HAP-1 (cell line): Measurements from ENCODE around the gene SLC22A31.

Experiments
- DNase-seq, 2 experiments: peaks; one replicate each; pipeline ENCODE4 v3.0.0-alpha.2; 2016 to 2020; ENCODE audit warnings: low spot score in 2 of 2
- H3K27me3 ChIP-seq: fragments of 250-450 bp; sonication (Bioruptor Pico); 2 replicates; pipeline ENCODE4 v1.5.1; 2020; ENCODE audit warnings: low read depth, mild to moderate bottlenecking, moderate library complexity
- H3K36me3 ChIP-seq: fragments of 250-450 bp; sonication (Bioruptor Pico); replicated peaks from 2 replicates; pipeline ENCODE4 v1.5.1; 2020; ENCODE audit warnings: mild to moderate bottlenecking
- H3K4me1 ChIP-seq: fragments of 250-450 bp; sonication (Bioruptor Pico); 2 replicates; pipeline ENCODE4 v1.5.1; 2020; ENCODE audit warnings: mild to moderate bottlenecking
- H3K4me3 ChIP-seq: fragments of 250-450 bp; sonication (Bioruptor Pico); 2 replicates; pipeline ENCODE4 v1.5.1; 2020; ENCODE audit warnings: mild to moderate bottlenecking, moderate library complexity
- H3K9me3 ChIP-seq: fragments of 250-450 bp; sonication (Bioruptor Pico); 2 replicates; pipeline ENCODE4 v1.5.1; 2020; ENCODE audit warnings: mild to moderate bottlenecking, moderate library complexity
- in situ Hi-C: fragments of 300-500 bp; cut with MboI; formaldehyde crosslinking; loops from 3 replicates; pipeline ENCODE4 v1.14.3; 2020; ENCODE audit warnings: low sequenced_read_pairs, inconsistent platforms, mixed read lengths

The SLC22A31 gene

GRCh38 chr16:89232107-89232506, 31.8 kb upstream of the SLC22A31 start:
- H3K36me3 ChIP-seq = peaks cover 18% of the 10 kb centered on the region

GRCh38 chr16:89230255-89230654, 29.9 kb upstream of the SLC22A31 start:
- Histone ChIP-seq H3K36me3 (peaks cover 34% of the 10 kb centered on the region), H3K4me3 (no peak overlapping the region), H3K9me3 (peaks cover 17% of the 10 kb centered on the region), H3K4me1 (no peaks in the 10 kb centered on the region), H3K27me3 (no peaks in the 10 kb centered on the region)
- in situ Hi-C loops = no loop called here
- no peak for DNase-seq

More at GRCh38 chr16:89232107-89232506, 31.8 kb upstream of the SLC22A31 start:
- Histone ChIP-seq H3K27me3 (no peaks in the 10 kb centered on the region), H3K4me3 (no peak overlapping the region), H3K9me3 (peaks cover 10% of the 10 kb centered on the region), H3K4me1 (no peaks in the 10 kb centered on the region)
- in situ Hi-C loops = no loop called here
- DNase-seq = no peak

GRCh38 chr16:89224665-89225064, 24.3 kb upstream of the SLC22A31 start:
- no peaks in the 10 kb centered on the region for H3K4me1 ChIP-seq
- no peak for DNase-seq
- H3K27me3 ChIP-seq = no peaks in the 10 kb centered on the region
- H3K9me3 ChIP-seq = peaks cover 17% of the 10 kb centered on the region
- no peak overlapping the region for H3K4me3 ChIP-seq
- H3K36me3 ChIP-seq = peaks cover 41% of the 10 kb centered on the region
- in situ Hi-C loops = no loop called here

GRCh38 chr16:89222931-89223330, 22.6 kb upstream of the SLC22A31 start:
- no peak for DNase-seq
- Histone ChIP-seq H3K9me3 (peaks cover 15% of the 10 kb centered on the region), H3K4me1 (peaks cover 3% of the 10 kb centered on the region; the same call in 1 of the 2 replicates), H3K36me3 (peaks cover 35% of the 10 kb centered on the region), H3K4me3 (no peak overlapping the region), H3K27me3 (no peaks in the 10 kb centered on the region)
- in situ Hi-C loops = no loop called here

GRCh38 chr16:89221604-89222003, 21.3 kb upstream of the SLC22A31 start:
- DNase-seq = no peak
- H3K36me3 ChIP-seq = peaks cover 21% of the 10 kb centered on the region
- in situ Hi-C loops = no loop called here
- H3K27me3 ChIP-seq = no peaks in the 10 kb centered on the region
- peaks cover 2% of the 10 kb centered on the region; the same call in 1 of the 2 replicates for H3K9me3 ChIP-seq
- H3K4me1 ChIP-seq = peaks cover 8% of the 10 kb centered on the region
- no peak overlapping the region for H3K4me3 ChIP-seq

- DNase-seq = no peak
- no peaks in the 10 kb centered on the region for H3K27me3 ChIP-seq
- in situ Hi-C loops = loop anchor here (10.0 kb wide), 1 partner anchor 405 kb away; the partner anchor contains the start of gene APRT
- no peak overlapping the region for H3K4me3 ChIP-seq
- peaks cover 11% of the 10 kb centered on the region for H3K4me1 ChIP-seq
- no peaks in the 10 kb centered on the region for H3K9me3 ChIP-seq
- H3K36me3 ChIP-seq = peaks cover 9% of the 10 kb centered on the region
Observed at GRCh38 chr16:89219365-89219764, 19.0 kb upstream of the SLC22A31 start.

GRCh38 chr16:89217388-89218191, 17.3 kb upstream of the SLC22A31 start, which contains the start of gene ZNF778:
ZNF778 (plus strand) TSS chr16:89217703; CDS start chr16:89221128, 3,425 bp downstream.
- in situ Hi-C loops = loop anchor here (10.0 kb wide), 1 partner anchor 403 kb away; the partner anchor contains the start of gene APRT
- Histone ChIP-seq H3K27me3 (no peaks in the 10 kb centered on the region), H3K4me1 (peaks cover 11% of the 10 kb centered on the region), H3K4me3 (peak within 1 kb of the TSS; percentile 76), H3K36me3 (no peaks in the 10 kb centered on the region; the same call in none of the 2 replicates), H3K9me3 (no peaks in the 10 kb centered on the region)
- peak; percentile 69 to 84 for DNase-seq

- Histone ChIP-seq H3K36me3 (no peaks in the 10 kb centered on the region; the same call in 1 of the 2 replicates), H3K27me3 (no peaks in the 10 kb centered on the region), H3K4me3 (peak overlapping the region; percentile 76), H3K9me3 (no peaks in the 10 kb centered on the region), H3K4me1 (peaks cover 11% of the 10 kb centered on the region)
- no peak for DNase-seq
- in situ Hi-C loops = loop anchor here (10.0 kb wide), 1 partner anchor 402 kb away; the partner anchor contains the start of gene APRT
Observed at GRCh38 chr16:89217138-89217387, 16.7 kb upstream of the SLC22A31 start.

GRCh38 chr16:89216315-89217137, 16.2 kb upstream of the SLC22A31 start:
- Histone ChIP-seq H3K36me3 (no peaks in the 10 kb centered on the region), H3K9me3 (no peaks in the 10 kb centered on the region), H3K27me3 (no peaks in the 10 kb centered on the region), H3K4me3 (peak overlapping the region; percentile 76), H3K4me1 (peaks cover 11% of the 10 kb centered on the region)
- in situ Hi-C loops = loop anchor here (10.0 kb wide), 1 partner anchor 402 kb away; the partner anchor contains the start of gene APRT
- DNase-seq = peak; percentile 70 to 82

- H3K4me1 ChIP-seq = 0 out of 2 replicates have a peak, but pooled peaks cover 3% of the 10 kb centered on the region
- no peak overlapping the region for H3K4me3 ChIP-seq
- H3K9me3 ChIP-seq = no peaks in the 10 kb centered on the region
- no peaks in the 10 kb centered on the region for H3K36me3 ChIP-seq
- in situ Hi-C loops = loop anchor here (10.0 kb wide), 1 partner anchor 396 kb away; the partner anchor contains the start of gene APRT
- peaks cover 2% of the 10 kb centered on the region; the same call in 1 of the 2 replicates for H3K27me3 ChIP-seq
- no peak for DNase-seq
Observed at GRCh38 chr16:89210904-89211515, 10.7 kb upstream of the SLC22A31 start.

GRCh38 chr16:89210165-89210903, 10.0 kb upstream of the SLC22A31 start:
- H3K27me3 ChIP-seq = peaks cover 2% of the 10 kb centered on the region; the same call in 1 of the 2 replicates
- H3K4me1 ChIP-seq = 0 out of 2 replicates have a peak, but pooled peaks cover 3% of the 10 kb centered on the region
- H3K4me3 ChIP-seq = no peak overlapping the region
- H3K36me3 ChIP-seq = no peaks in the 10 kb centered on the region
- in situ Hi-C loops = loop anchor here (10.0 kb wide), 1 partner anchor 396 kb away; the partner anchor contains the start of gene APRT
- no peaks in the 10 kb centered on the region for H3K9me3 ChIP-seq
- DNase-seq = no peak

- H3K27me3 ChIP-seq = peaks cover 2% of the 10 kb centered on the region; the same call in 1 of the 2 replicates
- no peaks in the 10 kb centered on the region for H3K9me3 ChIP-seq
- DNase-seq = no peak
- in situ Hi-C loops = loop anchor here (10.0 kb wide), 1 partner anchor 395 kb away; the partner anchor contains the start of gene APRT
- H3K4me1 ChIP-seq = no peaks in the 10 kb centered on the region
- H3K36me3 ChIP-seq = no peaks in the 10 kb centered on the region
- H3K4me3 ChIP-seq = no peak overlapping the region
Observed at GRCh38 chr16:89209522-89210044, 9.2 kb upstream of the SLC22A31 start.
